ENCODE measurements around the gene CMAS. TPM values are rescaled to one million over a fixed set of nuclear protein-coding genes. Genes with fewer than 3 reads are reported as not detected.

The CMAS gene
- total RNA-seq, 1 experiment from 2014 or later: 36.1 TPM

- Histone ChIP-seq H3K79me2 (ENCODE audit: insufficient read depth, low read length) (no peaks in the 10 kb centered on the region), H3K9me3 (ENCODE audit: control insufficient read depth in 1 of 2, insufficient read depth in 1 of 2, low read depth in 1 of 2, low read length in 2 of 2) (no peaks in the 10 kb centered on the region), H3K27me3 (ENCODE audit: insufficient read depth, low read length) (no peaks in the 10 kb centered on the region), H3K9ac (ENCODE audit: low read length) (no peak overlapping the region), H3K27ac (ENCODE audit: low read depth, low read length) (no peak overlapping the region), H3K9me2 (ENCODE audit: insufficient read depth) (no peaks in the 10 kb centered on the region), H3K36me3 (ENCODE audit: control insufficient read depth in 1 of 2, insufficient read depth in 2 of 2, low read length in 2 of 2) (peaks cover 0 to 10% of the 10 kb centered on the region in 2 experiments; a peak in 2 of 4 replicates), H2AFZ (ENCODE audit: low read depth, low read length, poor library complexity, severe bottlenecking) (no peak overlapping the region), H4K20me1 (ENCODE audit: insufficient read depth) (no peaks in the 10 kb centered on the region), H3K4me2 (ENCODE audit: low read length) (no peak overlapping the region), H3K4me3 (replicated peaks in 1 of 2; ENCODE audit: low read depth in 1 of 2, low read length in 2 of 2) (no peak overlapping the region), H3K4me1 (ENCODE audit: control insufficient read depth in 1 of 2, insufficient read depth in 2 of 2, low read length in 2 of 2) (no peaks in the 10 kb centered on the region)
- ChIA-PET RAD21 (ENCODE audit: low non-redundant PET in 1 of 2, low total read pairs in 2 of 2, uncharacterized antibody in 2 of 2, unreplicated experiment in 2 of 2) (no interaction called here), CTCF (no interaction called here), POLR2A (no interaction called here)
- BruUV-seq (replicated peaks): no TSS peak
- no peak for ATAC-seq
- intact Hi-C loops (cut with micrococcal nuclease): no loop called here
- TF ChIP-seq CTCF (IDR thresholded peaks at IDR 0.05 in 2 of 3, conservative IDR thresholded peaks at IDR 0.05 in 1 of 3; ENCODE audit: borderline replicate concordance in 1 of 3, insufficient read depth in 1 of 3, low read depth in 2 of 3, low read length in 2 of 3) (no peak), YY1 (IDR thresholded peaks at IDR 0.05; ENCODE audit: extremely low read depth, insufficient replicate concordance, low read depth, low read length) (no peak), EZH2 (IDR thresholded peaks at IDR 0.05) (no peak), POLR2AphosphoS5 (IDR thresholded peaks at IDR 0.05; ENCODE audit: low read depth, low read length) (no peak), EGR1 (IDR thresholded peaks at IDR 0.05; ENCODE audit: low read depth) (no peak), MAX (IDR thresholded peaks at IDR 0.05) (no peak), TCF7L2 (IDR thresholded peaks at IDR 0.05; ENCODE audit: borderline replicate concordance, extremely low read depth, insufficient read depth, insufficient read length) (no peak), SRF (IDR thresholded peaks at IDR 0.05; ENCODE audit: low read depth) (no peak), EZH2phosphoT487 (IDR thresholded peaks at IDR 0.05; ENCODE audit: borderline replicate concordance) (no peak), ZFX (IDR thresholded peaks at IDR 0.05) (no peak), ZNF274 (IDR thresholded peaks at IDR 0.05; ENCODE audit: low read depth, low read length) (no peak)
- no peak for DNase-seq (ENCODE audit: low read depth, low spot score)
Observed at GRCh38 chr12:22064968-22065367, 18.9 kb downstream of the CMAS start.

All from HCT116 (cell line).